IMR-90 (cell line): ENCODE results near the gene WNK4. TPM values are rescaled to one million over a fixed set of nuclear protein-coding genes. Genes with fewer than 3 reads are reported as not detected.
"Not testable (repeated sequence)": the region's sequence is repeated elsewhere in the genome, so short reads cannot be mapped to it uniquely, and the experiment has no call there.

ENCODE experiments used
- ATAC-seq: fragments of 200-7000 bp; cut with Tn5 transposase; 2 replicates; pipeline ENCODE4 v1.9.1; 2020; ENCODE audit warnings: low read depth, mild to moderate bottlenecking, moderate library complexity
- BruUV-seq: library from RNA; stranded (reverse); fragments of 400-500 nt; replicated peaks from 2 replicates; lab custom pipeline; 2021; lab: Mats Ljungman, UMichigan
- CTCF ChIA-PET: fragments of 300-600 bp; formaldehyde crosslinking; extraction: SDS; loops from one replicate; lab custom pipeline; 2021; ENCODE audit warnings: antibody characterized with exemption; lab: Yijun Ruan, JAX
- POLR2A ChIA-PET: fragments of 300-600 bp; sonication (Branson Sonifier 250); formaldehyde crosslinking; loops from one replicate; lab custom pipeline; 2022; ENCODE audit warnings: antibody characterized with exemption; ENCODE audit not compliant: unreplicated experiment; lab: Charles Lee
- DNase-seq: peaks from one replicate; pipeline ENCODE4 v3.0.0; 2013
- H2AFZ ChIP-seq: replicated peaks from 2 replicates; pipeline ENCODE3; 2013; ENCODE audit warnings: low read length, mild to moderate bottlenecking; ENCODE audit not compliant: poor library complexity
- H2AK5ac ChIP-seq: 2 replicates; pipeline ENCODE4 v1.6.1; 2013; ENCODE audit warnings: low read depth, low read length, inconsistent platforms
- H2AK9ac ChIP-seq: replicated peaks from 2 replicates; pipeline ENCODE3; 2013; ENCODE audit warnings: mild to moderate bottlenecking, low read depth, low read length, moderate library complexity; ENCODE audit not compliant: poor library complexity
- H2BK120ac ChIP-seq: 2 replicates; pipeline ENCODE4 v1.6.1; 2013; ENCODE audit warnings: low read depth, low read length, inconsistent platforms
- H2BK15ac ChIP-seq: 3 replicates; pipeline ENCODE4 v1.6.1; 2013; ENCODE audit warnings: low read depth, low read length, inconsistent platforms
- H2BK20ac ChIP-seq: 2 replicates; pipeline ENCODE4 v1.6.1; 2013; ENCODE audit warnings: low read depth, mild to moderate bottlenecking, inconsistent platforms, low read length, moderate library complexity
- H2BK5ac ChIP-seq: 2 replicates; pipeline ENCODE4 v1.6.1; 2013; ENCODE audit warnings: mild to moderate bottlenecking, low read depth, low read length, inconsistent platforms; ENCODE audit not compliant: poor library complexity, severe bottlenecking
- H3K14ac ChIP-seq: replicated peaks from 2 replicates; pipeline ENCODE4 v1.6.1; 2013; ENCODE audit warnings: low read depth, low read length, inconsistent platforms
- H3K18ac ChIP-seq: 2 replicates; pipeline ENCODE4 v1.6.1; 2013; ENCODE audit warnings: low read depth, low read length, control low read depth
- H3K23ac ChIP-seq: 2 replicates; pipeline ENCODE4 v1.6.1; 2013; ENCODE audit warnings: low read depth, low read length, inconsistent platforms
- H3K27ac ChIP-seq: 2 replicates; pipeline ENCODE4 v1.5.1; 2013; ENCODE audit warnings: mild to moderate bottlenecking, control low read depth, low read length; ENCODE audit not compliant: insufficient read depth
- H3K27me3 ChIP-seq: 2 replicates; pipeline ENCODE4 v1.6.1; 2013; ENCODE audit warnings: low read length; ENCODE audit not compliant: control insufficient read depth, insufficient read depth
- H3K36me3 ChIP-seq: 2 replicates; pipeline ENCODE4 v1.6.1; 2013; ENCODE audit warnings: low read length, mixed read lengths; ENCODE audit not compliant: control insufficient read depth, insufficient read depth
- H3K4ac ChIP-seq: 2 replicates; pipeline ENCODE4 v1.6.1; 2013; ENCODE audit warnings: low read depth, low read length, inconsistent platforms
- H3K4me1 ChIP-seq: 2 replicates; pipeline ENCODE4 v1.6.1; 2013; ENCODE audit warnings: low read length, mixed read lengths; ENCODE audit not compliant: control insufficient read depth, insufficient read depth
- H3K4me2 ChIP-seq: 2 replicates; pipeline ENCODE4 v1.6.1; 2013; ENCODE audit warnings: low read depth, mild to moderate bottlenecking, control low read depth, low read length, moderate library complexity
- H3K4me3 ChIP-seq: 2 replicates; pipeline ENCODE4 v1.5.1; 2013; ENCODE audit warnings: low read depth, mild to moderate bottlenecking, control low read depth, low read length, moderate library complexity; ENCODE audit not compliant: insufficient read depth
- H3K56ac ChIP-seq: 2 replicates; pipeline ENCODE4 v1.6.1; 2013; ENCODE audit warnings: low read length, inconsistent platforms; ENCODE audit not compliant: insufficient read depth; ENCODE audit errors: extremely low read depth
- H3K79me1 ChIP-seq, 2 experiments: 2 replicates each; pipeline ENCODE4 v1.6.1; 2013; ENCODE audit warnings: low read length in 2 of 2, inconsistent platforms in 1 of 2, low read depth in 1 of 2
- H3K9ac ChIP-seq: 2 replicates; pipeline ENCODE4 v1.6.1; 2013; ENCODE audit warnings: low read depth, low read length, control low read depth
- H3K9me1 ChIP-seq: 2 replicates; pipeline ENCODE4 v1.6.1; 2013; ENCODE audit warnings: low read length, inconsistent platforms; ENCODE audit not compliant: insufficient read depth
- H3K9me3 ChIP-seq: 2 replicates; pipeline ENCODE4 v1.6.1; 2013; ENCODE audit warnings: low read length; ENCODE audit not compliant: control insufficient read depth, insufficient read depth
- H4K20me1 ChIP-seq: 2 replicates; pipeline ENCODE4 v1.6.1; 2013; ENCODE audit warnings: low read length, inconsistent platforms; ENCODE audit not compliant: insufficient read depth
- H4K5ac ChIP-seq: 2 replicates; pipeline ENCODE4 v1.6.1; 2013; ENCODE audit warnings: mild to moderate bottlenecking, low read depth, low read length, control low read depth
- H4K8ac ChIP-seq, 2 experiments: 2 replicates each; pipeline ENCODE4 v1.6.1; 2013; ENCODE audit warnings: low read depth in 2 of 2, low read length in 2 of 2, control low read depth in 1 of 2, inconsistent platforms in 1 of 2
- H4K91ac ChIP-seq: 2 replicates; pipeline ENCODE4 v1.6.1; 2013; ENCODE audit warnings: low read depth, low read length, inconsistent platforms; ENCODE audit not compliant: insufficient read depth
- CHD1 ChIP-seq: IDR thresholded peaks from 2 replicates; pipeline ENCODE4 v1.6.1; 2012; ENCODE audit warnings: low read depth, low read length, improper control_type of control experiment
- FOS ChIP-seq: fragments of 150-350 bp; IDR thresholded peaks from 2 replicates; pipeline ENCODE4 v1.6.1; 2016; ENCODE audit warnings: low read depth, low read length
- MAZ ChIP-seq: IDR thresholded peaks from 2 replicates; pipeline ENCODE4 v1.6.1; 2012; ENCODE audit warnings: low read depth, mild to moderate bottlenecking, low read length, improper control_type of control experiment, moderate library complexity, borderline replicate concordance
- RAD21 ChIP-seq: IDR thresholded peaks from 2 replicates; pipeline ENCODE4 v1.6.1; 2012; ENCODE audit warnings: low read length, improper control_type of control experiment
- RCOR1 ChIP-seq: IDR thresholded peaks from 2 replicates; pipeline ENCODE4 v1.6.1; 2012; ENCODE audit warnings: mild to moderate bottlenecking, low read length, improper control_type of control experiment; ENCODE audit not compliant: insufficient replicate concordance
- RFX5 ChIP-seq: IDR thresholded peaks from 2 replicates; pipeline ENCODE4 v1.8.0; 2012; ENCODE audit warnings: low read depth, mild to moderate bottlenecking, low read length, moderate library complexity
- USF2 ChIP-seq: fragments of 150-350 bp; IDR thresholded peaks from 2 replicates; pipeline ENCODE4 v1.6.1; 2017; ENCODE audit warnings: mild to moderate bottlenecking, antibody characterized with exemption, low read length, low read depth
- whole genome bisulfite sequencing, 2 experiments: methylation state at CpG; one replicate each; pipeline versions ENCODE4 v1.1.5 to v1.1.7; 2013; ENCODE audit warnings: missing lambda C conversion rate in 2 of 2; ENCODE audit not compliant: insufficient read length in 1 of 2; ENCODE audit errors: extremely low coverage in 2 of 2; 5-methylcytosine and 5-hydroxymethylcytosine counted together
- dilution Hi-C: fragments of 300-500 bp; cut with HindIII; formaldehyde crosslinking; loops from one replicate; pipeline ENCODE4 v1.14.3; 2018; ENCODE audit warnings: low sequenced_read_pairs; ENCODE audit not compliant: unreplicated experiment
- in situ Hi-C: fragments of 300-500 bp; cut with MboI; formaldehyde crosslinking; loops from 3 replicates; pipeline ENCODE4 v1.14.3; 2019; ENCODE audit warnings: low sequenced_read_pairs, inconsistent platforms, mixed read lengths
- intact Hi-C: fragments of 100-400 bp; cut with micrococcal nuclease; formaldehyde crosslinking; loops from 2 replicates; pipeline ENCODE4 v1.10.0; 2022
- polyA plus RNA-seq, 3 experiments: library from polyadenylated mRNA; depleted of rRNA; stranded (reverse); fragments of >200 nt; gene quantifications; 2 replicates each; pipeline ENCODE4 v1.2.3, GENCODE V29; 2012; ENCODE audit warnings: low replicate concordance in 1 of 3
- total RNA-seq: library from RNA; depleted of rRNA; stranded (reverse); fragments of >200 nt; gene quantifications from 2 replicates; pipeline ENCODE4 v1.2.3, GENCODE V29; 2012

WNK4 gene
- total and polyA plus RNA-seq, 2 of the 4 experiments (the other 2 are of a cell fraction), result 1.3 to 15.1 TPM

- H2BK15ac ChIP-seq, result no peak overlapping the region
- H3K27me3 ChIP-seq, result peaks cover 1% of the 10 kb centered on the region; the same call in 1 of the 2 replicates
- H4K8ac ChIP-seq, result no peak overlapping the region
- ChIA-PET CTCF (no interaction called here), POLR2A (no interaction called here)
- in situ Hi-C loops, result no loop called here
- H3K4me1 ChIP-seq, result no peaks in the 10 kb centered on the region
- H3K4ac ChIP-seq, result no peak overlapping the region
- no peak overlapping the region for H2AFZ ChIP-seq
- no peaks in the 10 kb centered on the region for H3K36me3 ChIP-seq
- no peak overlapping the region for H3K4me3 ChIP-seq
- H3K23ac ChIP-seq, result no peak overlapping the region
- no peak overlapping the region for H2BK120ac ChIP-seq
- H2AK5ac ChIP-seq, result no peak overlapping the region
- no peak overlapping the region for H4K91ac ChIP-seq
- H3K9ac ChIP-seq, result no peak overlapping the region
- no peaks in the 10 kb centered on the region for H4K20me1 ChIP-seq
- H3K27ac ChIP-seq, result no peak overlapping the region
- no TSS peak for BruUV-seq
- dilution Hi-C loops, result no loop called here
- H3K18ac ChIP-seq, result no peak overlapping the region
- no peak overlapping the region for H2AK9ac ChIP-seq
- H2BK20ac ChIP-seq, result no peak overlapping the region
- H3K14ac ChIP-seq, result no peak overlapping the region
- intact Hi-C loops, result no loop called here
- H3K4me2 ChIP-seq, result no peak overlapping the region
- no peak overlapping the region for H3K56ac ChIP-seq
- H3K79me1 ChIP-seq, result no peaks in the 10 kb centered on the region; a peak in 1 of 4 replicates
- no peak overlapping the region for H2BK5ac ChIP-seq
- H3K9me1 ChIP-seq, result no peaks in the 10 kb centered on the region
- DNase-seq (no peak), ATAC-seq (no peak)
- H3K9me3 ChIP-seq, result no peaks in the 10 kb centered on the region
- TF ChIP-seq MAZ (no peak), FOS (no peak), RCOR1 (no peak), CHD1 (no peak), RFX5 (no peak), RAD21 (no peak), USF2 (no peak)
- H4K5ac ChIP-seq, result no peak overlapping the region
Measured at GRCh38 chr17:42767512-42767911, 12.9 kb upstream of the WNK4 start.

GRCh38 chr17:42768006-42768405 is 12.4 kb upstream of the WNK4 start:
- H3K9me1 ChIP-seq, H4K5ac ChIP-seq, H3K9ac ChIP-seq, H4K20me1 ChIP-seq, H3K27me3 ChIP-seq, H2AFZ ChIP-seq, intact Hi-C loops, dilution Hi-C loops, H4K91ac ChIP-seq, H3K14ac ChIP-seq, H2AK9ac ChIP-seq, H2AK5ac ChIP-seq, in situ Hi-C loops, DNase-seq, H3K56ac ChIP-seq, H2BK20ac ChIP-seq, H3K79me1 ChIP-seq, H3K4ac ChIP-seq, H3K4me1 ChIP-seq, H3K27ac ChIP-seq, H2BK120ac ChIP-seq, H3K9me3 ChIP-seq, H3K4me3 ChIP-seq, H3K36me3 ChIP-seq, H4K8ac ChIP-seq, H2BK15ac ChIP-seq, ATAC-seq, CTCF ChIA-PET, POLR2A ChIA-PET, H2BK5ac ChIP-seq, H3K4me2 ChIP-seq, BruUV-seq, H3K23ac ChIP-seq, H3K18ac ChIP-seq: not testable (repeated sequence)
- 92% methylated on average over 2 of the region's 9 CpGs; no CpG with 5 or more reads in 1 of the 2 experiments for WGBS, 2 experiments
